DND-41 (cell line): ENCODE data around the gene GAS7.

Source experiments
- ATAC-seq: fragments of 200-7000 bp; cut with Tn5 transposase; 3 replicates; pipeline ENCODE4 v1.9.1; 2021; ENCODE audit warnings: low read depth; ENCODE audit not compliant: insufficient read depth
- DNase-seq: peaks from one replicate; pipeline ENCODE4 v3.0.0-alpha.2; 2020
- H2AFZ ChIP-seq: 2 replicates; pipeline ENCODE4 v1.6.0; 2012; ENCODE audit warnings: low read depth, low read length
- H3K27ac ChIP-seq: 2 replicates; pipeline ENCODE4 v1.5.1; 2012; ENCODE audit warnings: low read length, inconsistent platforms
- H3K27me3 ChIP-seq: fragments of 200-600 bp; sonication (generic); 2 replicates; pipeline ENCODE4 v1.6.0; 2012; ENCODE audit warnings: low read length, mild to moderate bottlenecking, inconsistent platforms; ENCODE audit not compliant: insufficient read depth, poor library complexity
- H3K36me3 ChIP-seq: 2 replicates; pipeline ENCODE4 v1.5.1; 2012; ENCODE audit warnings: low read length, inconsistent platforms; ENCODE audit not compliant: insufficient read depth
- H3K4me1 ChIP-seq: 2 replicates; pipeline ENCODE4 v1.5.1; 2012; ENCODE audit warnings: mild to moderate bottlenecking, low read length; ENCODE audit not compliant: insufficient read depth
- H3K4me2 ChIP-seq: 2 replicates; pipeline ENCODE4 v1.6.0; 2012; ENCODE audit warnings: mild to moderate bottlenecking, moderate library complexity, low read length, inconsistent platforms; ENCODE audit not compliant: insufficient read depth
- H3K4me3 ChIP-seq, 2 experiments: fragments of 200-600 bp in 1 of 2; shearing (Covaris generic) in 1 of 2; 2 replicates each; pipeline ENCODE4 v1.5.1; 2012 to 2016; ENCODE audit warnings: inconsistent platforms in 2 of 2, low read length in 2 of 2, mild to moderate bottlenecking in 2 of 2, low read depth in 1 of 2, moderate library complexity in 1 of 2
- H3K79me2 ChIP-seq: 2 replicates; pipeline ENCODE4 v1.6.0; 2012; ENCODE audit warnings: low read length, inconsistent platforms; ENCODE audit not compliant: insufficient read depth
- H3K9ac ChIP-seq: 2 replicates; pipeline ENCODE4 v1.6.0; 2012; ENCODE audit warnings: low read depth, mild to moderate bottlenecking, inconsistent platforms, low read length, moderate library complexity
- H3K9me3 ChIP-seq: 2 replicates; pipeline ENCODE4 v1.5.1; 2012; ENCODE audit warnings: low read length, moderate library complexity, mild to moderate bottlenecking, inconsistent platforms; ENCODE audit not compliant: insufficient read depth, severe bottlenecking
- H4K20me1 ChIP-seq: 2 replicates; pipeline ENCODE4 v1.6.0; 2012; ENCODE audit warnings: low read length; ENCODE audit not compliant: insufficient read depth
- EZH2 ChIP-seq: IDR thresholded peaks from 3 replicates; pipeline ENCODE4 v1.6.1; 2012; ENCODE audit warnings: borderline replicate concordance, low read depth, mild to moderate bottlenecking, moderate library complexity, low read length, inconsistent platforms; ENCODE audit not compliant: severe bottlenecking
- TF ChIP-seq, protein P1 (sequence below): IDR thresholded peaks from 2 replicates; pipeline ENCODE4 v1.5.1; 2012; ENCODE audit warnings: borderline replicate concordance, low read length, moderate library complexity, mild to moderate bottlenecking; ENCODE audit not compliant: poor library complexity, severe bottlenecking; ENCODE audit errors: extremely low read depth

GAS7 gene

DNA sequence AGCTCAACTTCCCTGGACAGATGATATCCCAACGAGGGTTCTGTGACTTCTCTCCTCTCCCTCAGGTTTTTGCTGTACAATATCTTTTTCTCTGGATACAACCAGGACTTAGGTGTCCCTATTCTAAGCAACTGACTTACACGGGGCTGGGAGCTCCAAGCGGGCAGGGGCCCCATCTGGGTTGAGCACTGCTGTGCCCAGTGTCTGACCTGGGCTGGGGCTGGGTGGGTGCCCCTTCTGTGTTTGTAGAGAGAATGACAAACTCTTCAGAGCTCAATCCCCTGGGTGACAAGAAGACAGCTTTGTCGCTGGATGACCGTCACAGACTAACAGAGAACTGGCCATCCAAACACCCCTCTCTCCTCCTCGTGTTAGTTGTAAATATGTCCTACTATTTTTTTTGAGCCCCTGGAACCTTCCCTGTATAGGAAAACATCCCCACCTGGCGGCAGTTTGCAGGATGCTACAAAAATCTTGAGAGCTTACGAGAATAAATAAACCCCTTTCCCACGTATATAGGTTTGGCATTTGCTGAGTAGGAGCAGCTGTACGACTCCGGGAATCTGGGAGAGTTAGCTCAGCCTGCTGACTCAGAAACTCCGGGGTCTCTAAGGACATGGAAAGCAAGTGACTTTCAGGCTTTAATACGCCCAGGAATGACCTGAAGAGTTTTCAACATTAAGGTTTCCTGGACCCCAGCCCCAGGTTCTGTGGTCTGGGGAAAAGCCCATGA lies 269.6 kb downstream of the GAS7 start:
- Histone ChIP-seq H3K4me2 (no peak overlapping the region), H3K4me3 (no peak overlapping the region), H3K27ac (no peak overlapping the region), H3K36me3 (peaks cover 16% of the 10 kb centered on the region), H3K9me3 (no peaks in the 10 kb centered on the region), H2AFZ (no peak overlapping the region), H3K9ac (no peak overlapping the region), H3K4me1 (no peaks in the 10 kb centered on the region), H3K79me2 (no peaks in the 10 kb centered on the region), H4K20me1 (peaks cover 8% of the 10 kb centered on the region; the same call in 1 of the 2 replicates), H3K27me3 (no peaks in the 10 kb centered on the region)
- TF ChIP-seq, protein P1, sequence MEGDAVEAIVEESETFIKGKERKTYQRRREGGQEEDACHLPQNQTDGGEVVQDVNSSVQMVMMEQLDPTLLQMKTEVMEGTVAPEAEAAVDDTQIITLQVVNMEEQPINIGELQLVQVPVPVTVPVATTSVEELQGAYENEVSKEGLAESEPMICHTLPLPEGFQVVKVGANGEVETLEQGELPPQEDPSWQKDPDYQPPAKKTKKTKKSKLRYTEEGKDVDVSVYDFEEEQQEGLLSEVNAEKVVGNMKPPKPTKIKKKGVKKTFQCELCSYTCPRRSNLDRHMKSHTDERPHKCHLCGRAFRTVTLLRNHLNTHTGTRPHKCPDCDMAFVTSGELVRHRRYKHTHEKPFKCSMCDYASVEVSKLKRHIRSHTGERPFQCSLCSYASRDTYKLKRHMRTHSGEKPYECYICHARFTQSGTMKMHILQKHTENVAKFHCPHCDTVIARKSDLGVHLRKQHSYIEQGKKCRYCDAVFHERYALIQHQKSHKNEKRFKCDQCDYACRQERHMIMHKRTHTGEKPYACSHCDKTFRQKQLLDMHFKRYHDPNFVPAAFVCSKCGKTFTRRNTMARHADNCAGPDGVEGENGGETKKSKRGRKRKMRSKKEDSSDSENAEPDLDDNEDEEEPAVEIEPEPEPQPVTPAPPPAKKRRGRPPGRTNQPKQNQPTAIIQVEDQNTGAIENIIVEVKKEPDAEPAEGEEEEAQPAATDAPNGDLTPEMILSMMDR: no peak
- no peak for TF ChIP-seq EZH2
- DNase-seq: no peak
- no peak for ATAC-seq

GRCh38 chr17:9926150-9926804 lies 272.1 kb downstream of the GAS7 start:
- Histone ChIP-seq H3K4me3 (no peak overlapping the region), H3K27ac (no peak overlapping the region), H3K4me1 (no peaks in the 10 kb centered on the region), H2AFZ (no peak overlapping the region), H3K27me3 (no peaks in the 10 kb centered on the region), H3K36me3 (peaks cover 12% of the 10 kb centered on the region), H3K4me2 (no peak overlapping the region), H3K9ac (no peak overlapping the region), H3K9me3 (no peaks in the 10 kb centered on the region), H3K79me2 (no peaks in the 10 kb centered on the region), H4K20me1 (peaks cover 8% of the 10 kb centered on the region; the same call in 1 of the 2 replicates)
- TF ChIP-seq EZH2: no peak
- TF ChIP-seq, protein P1: no peak
- no peak for ATAC-seq
- DNase-seq: no peak

DNA sequence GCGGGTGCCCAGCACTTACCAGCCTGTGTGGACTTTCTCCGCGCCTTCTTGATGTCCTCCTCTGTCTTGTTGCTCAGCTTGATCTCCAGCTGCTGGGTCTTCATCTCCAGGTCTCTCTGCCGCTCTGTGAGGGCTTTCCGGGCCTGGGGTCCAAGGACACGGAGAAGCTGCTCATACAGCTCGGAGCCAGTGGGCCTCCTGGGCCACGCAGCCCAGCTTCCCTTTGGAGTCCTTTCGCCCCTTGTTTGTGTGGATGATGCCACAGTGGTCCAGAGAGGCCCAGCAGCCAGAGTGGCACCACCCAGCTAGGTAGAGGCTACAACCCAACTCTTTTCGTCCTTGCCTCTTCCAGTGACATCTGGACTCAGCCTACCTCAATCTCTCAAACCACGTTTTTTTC lies 272.9 kb downstream of the GAS7 start:
- Histone ChIP-seq H3K36me3 (peaks cover 12% of the 10 kb centered on the region), H3K27ac (no peak overlapping the region), H4K20me1 (peaks cover 8% of the 10 kb centered on the region; the same call in 1 of the 2 replicates), H3K4me2 (no peak overlapping the region), H2AFZ (no peak overlapping the region), H3K9me3 (no peaks in the 10 kb centered on the region), H3K79me2 (no peaks in the 10 kb centered on the region), H3K27me3 (no peaks in the 10 kb centered on the region), H3K4me1 (no peaks in the 10 kb centered on the region), H3K4me3 (no peak overlapping the region), H3K9ac (no peak overlapping the region)
- no peak for TF ChIP-seq EZH2
- TF ChIP-seq, protein P1: no peak
- ATAC-seq (no peak), DNase-seq (no peak)
